Keratinocyte (primary cell): ENCODE results near the gene ADAMTS16. TPM values are rescaled to one million over a fixed set of nuclear protein-coding genes. Genes with fewer than 3 reads are reported as not detected.

Experiments
- DNase-seq: peaks from one replicate; pipeline ENCODE4 v3.0.0-alpha.2; 2011; ENCODE audit warnings: low read depth, missing footprints, low spot score
- FAIRE-seq: peaks from 2 replicates; lab custom pipeline; 2011; peaks lifted over from hg19 to GRCh38; lab: Jason Lieb, UNC
- H2AFZ ChIP-seq: 2 replicates; pipeline ENCODE4 v1.6.0; 2012; ENCODE audit warnings: low read length, control low read depth, inconsistent platforms; ENCODE audit not compliant: control insufficient read depth
- H3K27ac ChIP-seq: 2 replicates; pipeline ENCODE4 v1.5.1; 2011; ENCODE audit warnings: low read length; ENCODE audit not compliant: control insufficient read depth, insufficient read depth
- H3K27me3 ChIP-seq: 3 replicates; pipeline ENCODE4 v1.6.0; 2011; ENCODE audit warnings: low read length; ENCODE audit not compliant: control insufficient read depth, insufficient read depth; ENCODE audit errors: extremely low read depth
- H3K36me3 ChIP-seq, 2 experiments: 2 replicates in 1 of 2; 3 replicates in 1 of 2; pipeline ENCODE4 v1.5.1; 2011; ENCODE audit warnings: low read length in 2 of 2, mild to moderate bottlenecking in 1 of 2; ENCODE audit not compliant: control insufficient read depth in 2 of 2, insufficient read depth in 2 of 2; ENCODE audit errors: extremely low read depth in 1 of 2
- H3K4me1 ChIP-seq: 3 replicates; pipeline ENCODE4 v1.5.1; 2011; ENCODE audit warnings: low read length; ENCODE audit not compliant: control insufficient read depth, insufficient read depth; ENCODE audit errors: extremely low read depth
- H3K4me2 ChIP-seq: 3 replicates; pipeline ENCODE4 v1.6.0; 2011; ENCODE audit warnings: low read depth, low read length; ENCODE audit not compliant: control insufficient read depth, insufficient read depth; ENCODE audit errors: extremely low read depth
- H3K4me3 ChIP-seq, 3 experiments: fragments of 200-600 bp in 1 of 3; sonication (generic) in 1 of 3; 2 replicates in 2 of 3; 3 replicates in 1 of 3; pipeline ENCODE4 v1.5.1; 2011 to 2016; ENCODE audit warnings: low read length in 3 of 3, mild to moderate bottlenecking in 3 of 3, control low read depth in 2 of 3, inconsistent platforms in 1 of 3, low read depth in 1 of 3, mixed read lengths in 1 of 3, mixed run types in 1 of 3, moderate library complexity in 1 of 3; ENCODE audit not compliant: control insufficient read depth in 2 of 3, insufficient read depth in 2 of 3; ENCODE audit errors: extremely low read depth in 1 of 3
- H3K79me2 ChIP-seq: 2 replicates; pipeline ENCODE4 v1.6.0; 2012; ENCODE audit warnings: low read length; ENCODE audit not compliant: control insufficient read depth, insufficient read depth
- H3K9ac ChIP-seq: 3 replicates; pipeline ENCODE4 v1.6.0; 2011; ENCODE audit warnings: low read length; ENCODE audit not compliant: control insufficient read depth, insufficient read depth; ENCODE audit errors: extremely low read depth
- H3K9me1 ChIP-seq: 3 replicates; pipeline ENCODE4 v1.6.0; 2011; ENCODE audit warnings: low read length; ENCODE audit not compliant: control insufficient read depth, insufficient read depth; ENCODE audit errors: extremely low read depth
- H3K9me3 ChIP-seq: 2 replicates; pipeline ENCODE4 v1.5.1; 2012; ENCODE audit warnings: low read depth, low read length; ENCODE audit not compliant: control insufficient read depth
- H4K20me1 ChIP-seq: 3 replicates; pipeline ENCODE4 v1.6.0; 2011; ENCODE audit warnings: low read length; ENCODE audit not compliant: control insufficient read depth, insufficient read depth; ENCODE audit errors: extremely low read depth
- CTCF ChIP-seq, 3 experiments: IDR thresholded peaks in 1 of 3; conservative IDR thresholded peaks in 1 of 3; optimal IDR thresholded peaks in 1 of 3; 2 replicates in 2 of 3; 3 replicates in 1 of 3; pipeline versions ENCODE3 to v1.5.1; 2011; ENCODE audit warnings: low read length in 3 of 3, mild to moderate bottlenecking in 3 of 3, moderate library complexity in 2 of 3, control low read depth in 1 of 3, inconsistent platforms in 1 of 3; ENCODE audit not compliant: insufficient read depth in 2 of 3; ENCODE audit errors: extremely low read depth in 1 of 3
- EZH2 ChIP-seq: IDR thresholded peaks from one replicate; pipeline ENCODE4 v1.6.1; 2012; ENCODE audit warnings: inconsistent platforms, mild to moderate bottlenecking, low read length, moderate library complexity
- dilution Hi-C: fragments of 300-500 bp; cut with MboI; formaldehyde crosslinking; loops from one replicate; pipeline ENCODE4 v1.7.0; 2020; ENCODE audit warnings: low sequenced_read_pairs; ENCODE audit not compliant: extremely low pct_ligation_motif_present
- polyA plus RNA-seq, 5 experiments: library from polyadenylated mRNA; depleted of rRNA in 3 of 5; stranded (reverse) in 3 of 5; stranded (forward) in 1 of 5; unstranded in 1 of 5; fragments of >200 nt; gene quantifications; 1 replicate in 1 of 5; 2 replicates in 3 of 5; 3 replicates in 1 of 5; pipeline versions ENCODE4 v1.2.1 to v1.2.3, GENCODE V29; 2011 to 2012; ENCODE audit warnings: missing spikeins in 2 of 5, low read depth in 1 of 5, low replicate concordance in 1 of 5

The ADAMTS16 gene
- polyA plus RNA-seq, 1 donor (not counting 4 experiments of a cell fraction or from before 2014, with no cell fraction given) = not detected

GRCh38 chr5:5231576-5231975 lies 91.4 kb downstream of the ADAMTS16 start:
- H3K9me3 ChIP-seq = no peaks in the 10 kb centered on the region
- TF ChIP-seq EZH2 = no peak
- no peak for TF ChIP-seq CTCF (optimal IDR thresholded peaks at IDR 0.05 in 1 of 3, IDR thresholded peaks at IDR 0.05 in 1 of 3, conservative IDR thresholded peaks at IDR 0.05 in 1 of 3; ENCODE audit: extremely low read depth in 1 of 3, insufficient read depth in 2 of 3, low read length in 3 of 3)
- no peak for FAIRE-seq
- H3K4me3 ChIP-seq = no peak overlapping the region
- DNase-seq = no peak
- H3K27me3 ChIP-seq = no peaks in the 10 kb centered on the region
- H2AFZ ChIP-seq = no peak overlapping the region
- no peak overlapping the region for H3K9ac ChIP-seq
- no peaks in the 10 kb centered on the region for H3K79me2 ChIP-seq
- H4K20me1 ChIP-seq = no peaks in the 10 kb centered on the region
- H3K36me3 ChIP-seq = no peaks in the 10 kb centered on the region
- dilution Hi-C loops = no loop called here
- no peak overlapping the region for H3K4me2 ChIP-seq
- no peak overlapping the region for H3K27ac ChIP-seq
- no peaks in the 10 kb centered on the region for H3K9me1 ChIP-seq
- H3K4me1 ChIP-seq = no peaks in the 10 kb centered on the region

GRCh38 chr5:5234912-5235311 lies 94.8 kb downstream of the ADAMTS16 start:
- Histone ChIP-seq H3K4me1 (no peaks in the 10 kb centered on the region), H3K79me2 (no peaks in the 10 kb centered on the region), H4K20me1 (no peaks in the 10 kb centered on the region), H3K9me3 (no peaks in the 10 kb centered on the region), H3K27me3 (no peaks in the 10 kb centered on the region), H3K27ac (no peak overlapping the region), H3K4me3 (no peak overlapping the region), H3K9ac (no peak overlapping the region), H3K9me1 (no peaks in the 10 kb centered on the region), H3K36me3 (no peaks in the 10 kb centered on the region), H2AFZ (no peak overlapping the region), H3K4me2 (no peak overlapping the region)
- dilution Hi-C loops = no loop called here
- DNase-seq = no peak
- no peak for TF ChIP-seq CTCF (optimal IDR thresholded peaks at IDR 0.05 in 1 of 3, IDR thresholded peaks at IDR 0.05 in 1 of 3, conservative IDR thresholded peaks at IDR 0.05 in 1 of 3; ENCODE audit: extremely low read depth in 1 of 3, insufficient read depth in 2 of 3, low read length in 3 of 3)
- TF ChIP-seq EZH2 = no peak
- FAIRE-seq = no peak
